HCT116 (cell line): ENCODE measurements around the gene CAMSAP1. TPM values are rescaled to one million over a fixed set of nuclear protein-coding genes. Genes with fewer than 3 reads are reported as not detected.

Experiments
- ATAC-seq: fragments of 200-7000 bp; cut with Tn5 transposase; 2 replicates; pipeline ENCODE4 v1.9.1; 2020; ENCODE audit warnings: mild to moderate bottlenecking, moderate library complexity
- BruUV-seq: library from RNA; stranded (reverse); fragments of 400-500 nt; replicated peaks from 2 replicates; lab custom pipeline; 2021; lab: Mats Ljungman, UMichigan
- CTCF ChIA-PET: fragments of 300-600 bp; sonication (Branson Sonifier 250); formaldehyde crosslinking; loops from one replicate; lab custom pipeline; 2021; ENCODE audit warnings: antibody characterized with exemption; lab: Charles Lee
- POLR2A ChIA-PET: fragments of 300-600, 350-600 bp; sonication (Branson Sonifier 250); formaldehyde crosslinking; loops from one replicate; lab custom pipeline; 2021; ENCODE audit warnings: antibody characterized with exemption; lab: Charles Lee
- RAD21 ChIA-PET, 2 experiments: fragments of 300-600 bp; sonication (Branson Sonifier 250); formaldehyde crosslinking; loops; one replicate each; lab custom pipeline; 2023; ENCODE audit warnings: low total read pairs in 2 of 2; ENCODE audit not compliant: uncharacterized antibody in 2 of 2, unreplicated experiment in 2 of 2, low non-redundant PET in 1 of 2; lab: Charles Lee
- DNase-seq: peaks from one replicate; pipeline ENCODE4 v3.0.0-alpha.2; 2010; ENCODE audit warnings: low read depth, low spot score
- H2AFZ ChIP-seq: fragments of 200-600 bp; shearing (Covaris generic), sonication (generic); 2 replicates; pipeline ENCODE4 v1.6.1; 2017; ENCODE audit warnings: low read depth, mixed run types, mixed read lengths, antibody characterized with exemption, low read length; ENCODE audit not compliant: poor library complexity, severe bottlenecking
- H3K27ac ChIP-seq: 2 replicates; pipeline ENCODE4 v1.5.1; 2012; ENCODE audit warnings: low read depth, low read length
- H3K27me3 ChIP-seq: fragments of 200-600 bp; sonication (generic); 2 replicates; pipeline ENCODE4 v1.6.1; 2016; ENCODE audit warnings: mixed run types, low read length, mixed read lengths; ENCODE audit not compliant: insufficient read depth
- H3K36me3 ChIP-seq, 2 experiments: fragments of 200-500 bp in 1 of 2; fragments of 200-600 bp in 1 of 2; sonication (Bioruptor generic) in 1 of 2; sonication (generic) in 1 of 2; 2 replicates each; pipeline versions ENCODE4 v1.5.1 to v1.6.1; 2014 to 2016; ENCODE audit warnings: low read length in 2 of 2, inconsistent platforms in 1 of 2, mixed read lengths in 1 of 2, mixed run types in 1 of 2; ENCODE audit not compliant: insufficient read depth in 2 of 2, control insufficient read depth in 1 of 2
- H3K4me1 ChIP-seq, 2 experiments: fragments of 200-600 bp in 1 of 2; sonication (generic) in 1 of 2; 2 replicates each; pipeline versions ENCODE4 v1.5.1 to v1.6.1; 2012 to 2017; ENCODE audit warnings: low read length in 2 of 2, inconsistent platforms in 1 of 2, mild to moderate bottlenecking in 1 of 2, mixed read lengths in 1 of 2, mixed run types in 1 of 2, moderate library complexity in 1 of 2; ENCODE audit not compliant: insufficient read depth in 2 of 2, control insufficient read depth in 1 of 2
- H3K4me2 ChIP-seq: fragments of 200-600 bp; sonication (generic); 2 replicates; pipeline ENCODE4 v1.6.1; 2017; ENCODE audit warnings: mixed run types, low read length, mixed read lengths
- H3K4me3 ChIP-seq, 2 experiments: fragments of 200-600 bp in 1 of 2; sonication (generic) in 1 of 2; replicated peaks in 1 of 2; 2 replicates each; pipeline ENCODE4 v1.5.1; 2011 to 2016; ENCODE audit warnings: low read length in 2 of 2, control low read depth in 1 of 2, low read depth in 1 of 2, mild to moderate bottlenecking in 1 of 2, mixed read lengths in 1 of 2, mixed run types in 1 of 2
- H3K79me2 ChIP-seq: fragments of 200-600 bp; sonication (generic); 2 replicates; pipeline ENCODE4 v1.6.1; 2017; ENCODE audit warnings: mild to moderate bottlenecking, mixed run types, low read length, moderate library complexity, mixed read lengths; ENCODE audit not compliant: insufficient read depth
- H3K9ac ChIP-seq: fragments of 200-600 bp; sonication (generic); 2 replicates; pipeline ENCODE4 v1.6.1; 2016; ENCODE audit warnings: low read length, mixed read lengths
- H3K9me2 ChIP-seq: fragments of 200-600 bp; sonication (generic), shearing (Covaris generic); 2 replicates; pipeline ENCODE4 v1.6.1; 2017; ENCODE audit warnings: mixed run types, mild to moderate bottlenecking, moderate library complexity; ENCODE audit not compliant: insufficient read depth
- H3K9me3 ChIP-seq, 2 experiments: fragments of 200-500 bp in 1 of 2; fragments of 200-600 bp in 1 of 2; sonication (Bioruptor generic) in 1 of 2; sonication (generic) in 1 of 2; 2 replicates each; pipeline ENCODE4 v1.6.1; 2014 to 2017; ENCODE audit warnings: low read length in 2 of 2, mixed read lengths in 2 of 2, inconsistent platforms in 1 of 2, low read depth in 1 of 2, mild to moderate bottlenecking in 1 of 2, mixed run types in 1 of 2, moderate library complexity in 1 of 2; ENCODE audit not compliant: control insufficient read depth in 1 of 2, insufficient read depth in 1 of 2
- H4K20me1 ChIP-seq: fragments of 200-600 bp; sonication (generic), shearing (Covaris generic); 2 replicates; pipeline ENCODE4 v1.6.1; 2017; ENCODE audit warnings: mixed run types, mild to moderate bottlenecking, moderate library complexity; ENCODE audit not compliant: insufficient read depth
- ATF3 ChIP-seq: IDR thresholded peaks from 2 replicates; pipeline ENCODE4 v1.6.1; 2012
- CBX3 ChIP-seq: IDR thresholded peaks from 2 replicates; pipeline ENCODE4 v1.6.1; 2012; ENCODE audit warnings: low read depth
- CTCF ChIP-seq, 3 experiments: fragments of 200-600 bp in 1 of 3; sonication (generic) in 1 of 3; IDR thresholded peaks in 2 of 3; conservative IDR thresholded peaks in 1 of 3; 2 replicates each; pipeline ENCODE4 v1.5.1; 2012 to 2017; ENCODE audit warnings: low read depth in 2 of 3, low read length in 2 of 3, antibody characterized with exemption in 1 of 3, borderline replicate concordance in 1 of 3, control low read depth in 1 of 3, mild to moderate bottlenecking in 1 of 3, mixed read lengths in 1 of 3, mixed run types in 1 of 3, moderate library complexity in 1 of 3; ENCODE audit not compliant: insufficient read depth in 1 of 3
- EGR1 ChIP-seq: IDR thresholded peaks from 2 replicates; pipeline ENCODE4 v1.6.1; 2012; ENCODE audit warnings: low read depth
- JUND ChIP-seq: IDR thresholded peaks from 2 replicates; pipeline ENCODE4 v1.6.1; 2012
- POLR2A ChIP-seq: IDR thresholded peaks from 2 replicates; pipeline ENCODE4 v1.7.0; 2011; ENCODE audit warnings: borderline replicate concordance; ENCODE audit not compliant: insufficient read depth, insufficient read length; ENCODE audit errors: extremely low read depth
- POLR2AphosphoS5 ChIP-seq: IDR thresholded peaks from 2 replicates; pipeline ENCODE4 v1.6.1; 2011; ENCODE audit warnings: mild to moderate bottlenecking, low read depth, low read length, moderate library complexity
- SIN3A ChIP-seq: IDR thresholded peaks from 2 replicates; pipeline ENCODE4 v1.6.1; 2012; ENCODE audit warnings: low read depth
- SP1 ChIP-seq: IDR thresholded peaks from 2 replicates; pipeline ENCODE4 v1.6.1; 2012; ENCODE audit warnings: low read depth
- SRF ChIP-seq: IDR thresholded peaks from 2 replicates; pipeline ENCODE4 v1.6.1; 2012; ENCODE audit warnings: low read depth
- TCF7L2 ChIP-seq: IDR thresholded peaks from 2 replicates; pipeline ENCODE4 v1.7.0; 2011; ENCODE audit warnings: borderline replicate concordance, inconsistent platforms; ENCODE audit not compliant: insufficient read depth, insufficient read length; ENCODE audit errors: extremely low read depth
- YY1 ChIP-seq: IDR thresholded peaks from 2 replicates; pipeline ENCODE4 v1.6.1; 2011; ENCODE audit warnings: low read length, low read depth, moderate library complexity, mild to moderate bottlenecking; ENCODE audit not compliant: insufficient replicate concordance; ENCODE audit errors: extremely low read depth
- ZFX ChIP-seq: fragments of 450-650 bp; IDR thresholded peaks from 2 replicates; pipeline ENCODE4 v1.6.1; 2017
- intact Hi-C: fragments of 100-400 bp; cut with micrococcal nuclease; formaldehyde crosslinking; loops from 2 replicates; pipeline ENCODE4 v1.10.0; 2022
- total RNA-seq: library from RNA; stranded (reverse); gene quantifications from one replicate; pipeline ENCODE4 v1.2.1, GENCODE V29; 2021; ENCODE audit not compliant: unreplicated experiment

The CAMSAP1 gene
- total RNA-seq, 1 experiment from 2014 or later, result 33.1 TPM

- H3K9ac ChIP-seq, result no peak overlapping the region
- no peaks in the 10 kb centered on the region for H3K9me2 ChIP-seq
- TF ChIP-seq YY1 (no peak), ZFX (no peak), CBX3 (no peak), EGR1 (no peak), JUND (no peak), SIN3A (no peak), POLR2AphosphoS5 (no peak)
- TF ChIP-seq, all 23 proteins: peak for 0
- intact Hi-C loops, result loop anchor here (10.0 kb wide), 1 partner anchor 91 kb away; no protein-coding TSS in a partner anchor
- Histone ChIP-seq H3K27me3 (no peaks in the 10 kb centered on the region), H2AFZ (no peak overlapping the region), H3K9me3 (no peaks in the 10 kb centered on the region), H3K27ac (no peak overlapping the region), H3K79me2 (peaks cover 61% of the 10 kb centered on the region), H3K36me3 (peaks cover 10 to 19% of the 10 kb centered on the region in 2 experiments; a peak in 3 of 4 replicates), H3K4me1 (peaks cover 19 to 26% of the 10 kb centered on the region in 2 experiments), H3K4me2 (no peak overlapping the region), H4K20me1 (no peaks in the 10 kb centered on the region), H3K4me3 (no peak overlapping the region)
- BruUV-seq, result no TSS peak
- ATAC-seq (no peak), DNase-seq (no peak)
- RAD21 ChIA-PET, result no interaction called here
- POLR2A ChIA-PET, result no interaction called here
- CTCF ChIA-PET, result no interaction called here
Observed at GRCh38 chr9:135955934-135956801, 48.8 kb upstream of the CAMSAP1 start.

- peaks cover 15 to 20% of the 10 kb centered on the region in 2 experiments for H3K36me3 ChIP-seq
- POLR2A ChIA-PET, result no interaction called here
- H3K4me3 ChIP-seq, result no peak overlapping the region
- no peak overlapping the region for H2AFZ ChIP-seq
- peaks cover 20% of the 10 kb centered on the region in 2 experiments for H3K4me1 ChIP-seq
- H3K9me2 ChIP-seq, result no peaks in the 10 kb centered on the region
- CTCF ChIA-PET, result no interaction called here
- H3K27ac ChIP-seq, result peak overlapping the region; percentile 75
- H3K27me3 ChIP-seq, result no peaks in the 10 kb centered on the region
- intact Hi-C loops, result loop anchor here (10.0 kb wide), 1 partner anchor 88 kb away; no protein-coding TSS in a partner anchor
- DNase-seq (no peak), ATAC-seq (no peak)
- no peaks in the 10 kb centered on the region for H4K20me1 ChIP-seq
- H3K9ac ChIP-seq, result peak overlapping the region; percentile 35; the same call in 1 of the 2 replicates
- peaks cover 43% of the 10 kb centered on the region for H3K79me2 ChIP-seq
- RAD21 ChIA-PET, result no interaction called here
- no TSS peak for BruUV-seq
- H3K9me3 ChIP-seq, result no peaks in the 10 kb centered on the region
- H3K4me2 ChIP-seq, result peak overlapping the region; percentile 56
- TF ChIP-seq CTCF (IDR thresholded peaks at IDR 0.05 in 2 of 3, conservative IDR thresholded peaks at IDR 0.05 in 1 of 3; ENCODE audit: borderline replicate concordance in 1 of 3, insufficient read depth in 1 of 3, low read depth in 2 of 3, low read length in 2 of 3), result no peak
- TF ChIP-seq ZFX, result no peak
- no peak for TF ChIP-seq POLR2A
- TF ChIP-seq TCF7L2, result no peak
- no peak for TF ChIP-seq ATF3
- no peak for TF ChIP-seq SIN3A
- TF ChIP-seq YY1, result no peak
- no peak for TF ChIP-seq SRF
- no peak for TF ChIP-seq SP1
- TF ChIP-seq JUND, result no peak
Observed at GRCh38 chr9:135952664-135953206, 45.4 kb upstream of the CAMSAP1 start.
